SK-N-MC (cell line): ENCODE data around the gene ERC2.

Source experiments
- EZH2 ChIP-seq: fragments of 200-600 bp; sonication (generic); IDR thresholded peaks from one replicate; pipeline ENCODE4 v1.6.1; 2017; ENCODE audit warnings: antibody characterized with exemption
- POLR2AphosphoS5 ChIP-seq: IDR thresholded peaks from 2 replicates; pipeline ENCODE4 v1.6.1; 2012; ENCODE audit warnings: mild to moderate bottlenecking, low read depth, low read length, borderline replicate concordance

DNA sequence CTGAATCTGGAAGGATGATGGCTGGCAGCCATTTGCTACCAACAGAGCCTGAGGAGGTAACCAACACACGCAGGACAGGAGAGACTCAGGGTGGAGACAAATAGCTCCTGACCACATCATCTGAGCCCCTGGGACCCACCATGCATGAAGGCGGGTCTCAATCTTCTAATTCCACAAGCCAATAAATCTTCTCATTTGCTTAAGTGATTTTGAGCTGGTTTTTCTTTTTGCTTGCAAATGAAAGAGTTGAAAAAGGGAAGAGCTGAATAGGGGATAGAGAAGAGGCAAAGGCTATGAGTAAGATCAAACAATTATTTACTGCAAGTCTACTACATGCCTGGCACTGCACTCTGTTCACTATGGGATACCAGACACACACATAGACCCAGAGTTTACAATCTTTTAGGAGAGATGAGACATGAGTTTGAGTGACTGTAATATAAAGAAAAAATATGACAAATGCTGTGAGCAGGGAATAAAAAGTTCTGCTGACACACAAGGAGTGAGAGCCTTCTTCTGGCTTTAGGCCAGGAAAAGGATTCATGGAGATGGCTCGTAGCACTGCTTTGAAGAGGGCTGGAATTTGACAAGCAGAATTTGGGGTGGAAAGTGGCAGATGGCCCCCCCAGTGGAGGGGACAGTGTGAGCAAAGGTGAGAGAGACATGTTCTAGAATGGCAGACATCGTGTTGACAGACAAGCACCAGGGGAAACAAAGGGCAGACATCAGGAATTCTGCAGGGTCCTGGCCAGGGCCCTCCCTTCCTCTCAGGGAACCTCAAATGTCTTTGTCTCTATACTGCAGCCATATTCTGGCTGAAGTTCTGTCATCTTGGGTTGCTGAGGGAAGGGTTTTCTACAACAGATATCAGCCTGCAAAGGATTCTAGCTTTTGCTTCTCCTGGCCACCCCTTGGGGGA lies 911.4 kb downstream of the ERC2 start:
- TF ChIP-seq POLR2AphosphoS5 = no peak
- TF ChIP-seq EZH2 = no peak
